ENCODE results near the gene DDX3Y. TPM values are rescaled to one million over a fixed set of nuclear protein-coding genes. Genes with fewer than 3 reads are reported as not detected.

Gene DDX3Y
- total and polyA plus RNA-seq, 8 donors: under 0.01 to 42.0 (median 15.3) TPM; not detected in 1

- no peak overlapping the region for H3K4me3 ChIP-seq
- DNase-seq: no peak
- 46 to 47% (median 46%) methylated on average over 3 of the region's 3 CpGs; no CpG with 5 or more reads in 2 of the 5 donors for WGBS, 5 donors
- no peak for TF ChIP-seq CTCF (IDR thresholded peaks at IDR 0.05)
- no peak for TF ChIP-seq POLR2AphosphoS5 (IDR thresholded peaks at IDR 0.05)
- TF ChIP-seq EP300 (IDR thresholded peaks at IDR 0.05): no peak
- no peak for TF ChIP-seq POLR2A (IDR thresholded peaks at IDR 0.05)
- H3K9me3 ChIP-seq: no peaks in the 10 kb centered on the region
- H3K4me1 ChIP-seq: no peaks in the 10 kb centered on the region
- H3K27ac ChIP-seq: no peak overlapping the region
- intact Hi-C loops (cut with DNase I; ENCODE audit: low total_unique reads): no loop called here
- H3K27me3 ChIP-seq: no peaks in the 10 kb centered on the region
- no peaks in the 10 kb centered on the region for H3K36me3 ChIP-seq
These were observed 23.4 kb downstream of the DDX3Y start for GRCh38 chrY:12928043-12928442.

- no peaks in the 10 kb centered on the region for H3K36me3 ChIP-seq
- no peak overlapping the region for H3K4me3 ChIP-seq
- H3K27me3 ChIP-seq: no peaks in the 10 kb centered on the region
- intact Hi-C loops (cut with DNase I; ENCODE audit: low total_unique reads): no loop called here
- H3K9me3 ChIP-seq: no peaks in the 10 kb centered on the region
- WGBS, 5 donors: 72 to 88% (median 87%) methylated on average over 5 of the region's 5 CpGs; no CpG with 5 or more reads in 2 of the 5 donors
- TF ChIP-seq CTCF (IDR thresholded peaks at IDR 0.05) (no peak), POLR2AphosphoS5 (IDR thresholded peaks at IDR 0.05) (no peak), POLR2A (IDR thresholded peaks at IDR 0.05) (no peak), EP300 (IDR thresholded peaks at IDR 0.05) (no peak)
- DNase-seq: no peak
- no peaks in the 10 kb centered on the region for H3K4me1 ChIP-seq
- H3K27ac ChIP-seq: no peak overlapping the region
These were observed 37.3 kb downstream of the DDX3Y start for GRCh38 chrY:12941725-12942687.

Other genes starting within 250 kb of the DDX3Y start
- 10 to 100 TPM in 2 of 5 donors, 1 to 10 TPM in 1, not detected in 2; 6.8 to 36.2 (median 24.5) TPM for gene USP9Y, start 203.6 kb upstream of the DDX3Y start, total RNA-seq
- 10 to 100 TPM in 1 of 3 donors, 1 to 10 TPM in 1, not detected in 1; 8.3 to 21.0 TPM for gene USP9Y, start 203.6 kb upstream of the DDX3Y start, polyA plus RNA-seq

Measured in stomach (tissue), 9 donors.